GM12878 (cell line): Measurements from ENCODE around the gene SGTA. TPM values are rescaled to one million over a fixed set of nuclear protein-coding genes. Genes with fewer than 3 reads are reported as not detected.

ENCODE experiments used
- ATAC-seq: fragments of 200-7000 bp; cut with Tn5 transposase; 3 replicates; pipeline ENCODE4 v1.9.1; 2020; ENCODE audit warnings: mild to moderate bottlenecking, moderate library complexity
- BruUV-seq: library from RNA; stranded (reverse); fragments of 400-500 nt; replicated peaks from 2 replicates; lab custom pipeline; 2021; lab: Mats Ljungman, UMichigan
- CTCF ChIA-PET: fragments of 300-600 bp; sonication (Branson Sonifier 250); formaldehyde crosslinking; extraction: SDS; loops from one replicate; lab custom pipeline; 2021; ENCODE audit warnings: inconsistent platforms; lab: Yijun Ruan, JAX
- POLR2A ChIA-PET: fragments of 350-600 bp; formaldehyde crosslinking; extraction: SDS; loops from one replicate; lab custom pipeline; 2021; ENCODE audit warnings: inconsistent platforms; lab: Charles Lee
- RAD21 ChIA-PET: fragments of 300-600 bp; sonication (Branson Sonifier 250); formaldehyde crosslinking; loops from one replicate; lab custom pipeline; 2023; ENCODE audit warnings: antibody characterized with exemption; ENCODE audit not compliant: unreplicated experiment; lab: Charles Lee
- SMC1A ChIA-PET: fragments of 300-600 bp; sonication (Branson Sonifier 250); formaldehyde crosslinking; loops from one replicate; lab custom pipeline; 2023; ENCODE audit not compliant: unreplicated experiment, uncharacterized antibody; lab: Charles Lee
- DNase-seq: peaks from one replicate; pipeline ENCODE4 v3.0.0-alpha.2; 2011; ENCODE audit warnings: low read depth, low spot score
- FAIRE-seq: peaks from 3 replicates; lab custom pipeline; 2011; peaks lifted over from hg19 to GRCh38; lab: Jason Lieb, UNC
- H2AFZ ChIP-seq: 2 replicates; pipeline ENCODE4 v1.6.0; 2011; ENCODE audit warnings: low read depth, low read length, control low read depth; ENCODE audit not compliant: control insufficient read depth
- H3K27ac ChIP-seq: 2 replicates; pipeline ENCODE4 v1.5.1; 2011; ENCODE audit warnings: control low read depth; ENCODE audit not compliant: control insufficient read depth, insufficient read depth
- H3K27me3 ChIP-seq, 2 experiments: replicated peaks in 1 of 2; 2 replicates each; pipeline versions ENCODE4 v1.6.0 to v1.6.1; 2011; ENCODE audit warnings: low read length in 1 of 2; ENCODE audit not compliant: control insufficient read depth in 2 of 2, insufficient read depth in 2 of 2
- H3K36me3 ChIP-seq, 2 experiments: 2 replicates each; pipeline ENCODE4 v1.5.1; 2011; ENCODE audit warnings: low read length in 1 of 2; ENCODE audit not compliant: control insufficient read depth in 2 of 2, insufficient read depth in 2 of 2
- H3K4me1 ChIP-seq: 2 replicates; pipeline ENCODE4 v1.6.1; 2011; ENCODE audit warnings: mild to moderate bottlenecking, low read length, moderate library complexity, mixed read lengths; ENCODE audit not compliant: control insufficient read depth, insufficient read depth
- H3K4me2 ChIP-seq: 2 replicates; pipeline ENCODE4 v1.6.0; 2011; ENCODE audit warnings: control low read depth; ENCODE audit not compliant: control insufficient read depth, insufficient read depth
- H3K4me3 ChIP-seq: fragments of 200-600 bp; sonication (generic); 2 replicates; pipeline ENCODE4 v1.5.1; 2016
- H3K79me2 ChIP-seq: 2 replicates; pipeline ENCODE4 v1.6.0; 2011; ENCODE audit warnings: low read length; ENCODE audit not compliant: control insufficient read depth, insufficient read depth
- H3K9ac ChIP-seq: 2 replicates; pipeline ENCODE4 v1.8.0; 2011; ENCODE audit warnings: low read length, control low read depth, mixed read lengths; ENCODE audit not compliant: control insufficient read depth, insufficient read depth
- H3K9me3 ChIP-seq: replicated peaks from 3 replicates; pipeline ENCODE4 v1.5.1; 2011; ENCODE audit warnings: mild to moderate bottlenecking, low read length; ENCODE audit not compliant: control insufficient read depth, insufficient read depth
- H4K20me1 ChIP-seq: 2 replicates; pipeline ENCODE4 v1.6.0; 2011; ENCODE audit not compliant: control insufficient read depth, insufficient read depth
- ATF3 ChIP-seq: IDR thresholded peaks from 2 replicates; pipeline ENCODE4 v1.6.1; 2011; ENCODE audit warnings: low read depth, mild to moderate bottlenecking, low read length, moderate library complexity, borderline replicate concordance; ENCODE audit errors: extremely low read depth
- CHD1 ChIP-seq: IDR thresholded peaks from 2 replicates; pipeline ENCODE4 v1.6.1; 2012; ENCODE audit warnings: low read depth, low read length, improper control_type of control experiment
- CREM ChIP-seq: IDR thresholded peaks from 2 replicates; pipeline ENCODE4 v1.6.1; 2014; ENCODE audit warnings: antibody characterized with exemption, low read depth
- ESRRA ChIP-seq: IDR thresholded peaks from 2 replicates; pipeline ENCODE4 v1.6.1; 2012; ENCODE audit warnings: mild to moderate bottlenecking, low read length, improper control_type of control experiment
- ETV6 ChIP-seq, 2 experiments: fragments of 450-650 bp in 1 of 2; IDR thresholded peaks in 1 of 2; conservative IDR thresholded peaks in 1 of 2; 2 replicates each; pipeline ENCODE4 v1.6.1; 2014; ENCODE audit warnings: antibody characterized with exemption in 1 of 2, borderline replicate concordance in 1 of 2, low read depth in 1 of 2, mild to moderate bottlenecking in 1 of 2, moderate library complexity in 1 of 2
- IRF5 ChIP-seq: fragments of 450-650 bp; IDR thresholded peaks from 2 replicates; pipeline ENCODE4 v1.6.1; 2017; ENCODE audit warnings: borderline replicate concordance
- MYC ChIP-seq: IDR thresholded peaks from 2 replicates; pipeline ENCODE4 v1.6.1; 2011; ENCODE audit warnings: mild to moderate bottlenecking, low read length, moderate library complexity, inconsistent platforms; ENCODE audit not compliant: insufficient read depth, insufficient replicate concordance, insufficient read length, severe bottlenecking
- NR2F1 ChIP-seq: fragments of 450-650 bp; conservative IDR thresholded peaks from 2 replicates; pipeline ENCODE4 v1.6.1; 2017; ENCODE audit warnings: mild to moderate bottlenecking
- TCF12 ChIP-seq: IDR thresholded peaks from 2 replicates; pipeline ENCODE4 v1.6.1; 2011; ENCODE audit warnings: low read depth, mild to moderate bottlenecking, low read length
- ZBTB4 ChIP-seq: fragments of 450-650 bp; formaldehyde crosslinking; IDR thresholded peaks from 2 replicates; pipeline ENCODE4 v1.4.0; 2022; ENCODE audit warnings: mild to moderate bottlenecking, moderate library complexity
- WGBS: methylation state at CpG from one replicate; pipeline ENCODE4 v1.1.6; 2016; ENCODE audit warnings: low lambda C conversion rate; ENCODE audit not compliant: insufficient replicate concordance, insufficient coverage; ENCODE audit errors: missing lambda C conversion rate; 5-methylcytosine and 5-hydroxymethylcytosine counted together
- in situ Hi-C: fragments of 300-500 bp; cut with MboI; formaldehyde crosslinking; loops from 9 replicates; pipeline ENCODE4 v1.14.3; 2018; ENCODE audit warnings: mixed read lengths
- intact Hi-C: fragments of 100-400 bp; cut with micrococcal nuclease; formaldehyde crosslinking; loops from one replicate; pipeline ENCODE4 v1.14.2; 2022; ENCODE audit not compliant: unreplicated experiment
- polyA plus RNA-seq, 11 experiments: library from polyadenylated mRNA; depleted of rRNA in 4 of 11; unstranded in 6 of 11; stranded (reverse) in 5 of 11; fragments of >200 nt; fragmentation: Nextera tagmentation in 4 of 11; fragmentation: Illumina TruSeq in 1 of 11; extraction: Ambion mirVana in 4 of 11; extraction: Trizol in 1 of 11; gene quantifications; 1 replicate in 1 of 11; 2 replicates in 10 of 11; pipeline versions ENCODE4 v1.2.1 to v1.2.3, GENCODE V29; 2011 to 2016; ENCODE audit warnings: inconsistent platforms in 2 of 11, missing spikeins in 2 of 11, low read depth in 1 of 11
- total RNA-seq, 4 experiments: library from RNA; depleted of rRNA in 3 of 4; stranded (reverse); fragments of >200 nt in 3 of 4; fragmentation: Illumina TruSeq in 1 of 4; extraction: Trizol in 1 of 4; gene quantifications; 2 replicates each; pipeline versions ENCODE4 v1.2.1 to v1.2.3, GENCODE V29; 2013 to 2021

SGTA gene
- total and polyA plus RNA-seq, 10 of the 15 experiments (the other 5 are each of a cell fraction or from before 2014, with no cell fraction given), result 2.0 to 102 (median 48.2) TPM

GRCh38 chr19:2823646-2824045, 40.6 kb upstream of the SGTA start:
- no peaks in the 10 kb centered on the region for H3K27me3 ChIP-seq
- H3K4me1 ChIP-seq, result no peaks in the 10 kb centered on the region
- no peaks in the 10 kb centered on the region for H3K36me3 ChIP-seq
- CTCF ChIA-PET, result no interaction called here
- no peak overlapping the region for H3K4me2 ChIP-seq
- WGBS, result 69% methylated on average over 9 of the region's 9 CpGs
- ATAC-seq (no peak), FAIRE-seq (no peak), DNase-seq (no peak)
- peaks cover 8% of the 10 kb centered on the region; the same call in 2 of the 3 replicates for H3K9me3 ChIP-seq
- SMC1A ChIA-PET, result no interaction called here
- POLR2A ChIA-PET, result no interaction called here
- H3K27ac ChIP-seq, result no peak overlapping the region
- TF ChIP-seq ESRRA, result no peak
- no peak for TF ChIP-seq IRF5
- TF ChIP-seq TCF12, result no peak
- TF ChIP-seq CREM, result no peak
- no peak for TF ChIP-seq ATF3
- in situ Hi-C loops, result no loop called here
- H3K4me3 ChIP-seq, result no peak overlapping the region
- intact Hi-C loops, result no loop called here
- H3K79me2 ChIP-seq, result no peaks in the 10 kb centered on the region; the same call in 1 of the 2 replicates
- no peaks in the 10 kb centered on the region for H4K20me1 ChIP-seq
- no TSS peak for BruUV-seq
- no peak overlapping the region for H2AFZ ChIP-seq
- RAD21 ChIA-PET, result no interaction called here
- no peak overlapping the region for H3K9ac ChIP-seq

- no peak overlapping the region for H3K27ac ChIP-seq
- POLR2A ChIA-PET, result no interaction called here
- no peaks in the 10 kb centered on the region for H3K27me3 ChIP-seq
- CTCF ChIA-PET, result interaction anchor here (1.5 kb wide), 1 partner anchor 65 kb away, joined by 4 read pairs; no protein-coding TSS in a partner anchor
- H3K36me3 ChIP-seq, result no peaks in the 10 kb centered on the region
- H3K9me3 ChIP-seq, result peaks cover 2% of the 10 kb centered on the region; the same call in 1 of the 3 replicates
- intact Hi-C loops (no loop called here), in situ Hi-C loops (no loop called here)
- no peak overlapping the region for H2AFZ ChIP-seq
- SMC1A ChIA-PET, result interaction anchor here (1.8 kb wide), 1 partner anchor 35 kb away, joined by 4 read pairs; no protein-coding TSS in a partner anchor
- H3K79me2 ChIP-seq, result no peaks in the 10 kb centered on the region; the same call in 1 of the 2 replicates
- H3K9ac ChIP-seq, result no peak overlapping the region
- no peaks in the 10 kb centered on the region for H3K4me1 ChIP-seq
- 70% methylated on average over 5 of the region's 5 CpGs for WGBS
- FAIRE-seq (no peak), ATAC-seq (no peak), DNase-seq (no peak)
- no peak overlapping the region for H3K4me2 ChIP-seq
- H3K4me3 ChIP-seq, result no peak overlapping the region
- RAD21 ChIA-PET, result no interaction called here
- no TSS peak for BruUV-seq
- H4K20me1 ChIP-seq, result no peaks in the 10 kb centered on the region
- TF ChIP-seq CHD1 (no peak), NR2F1 (no peak), ETV6 (conservative IDR thresholded peaks at IDR 0.05 in 1 of 2, IDR thresholded peaks at IDR 0.05 in 1 of 2; ENCODE audit: borderline replicate concordance in 1 of 2, low read depth in 1 of 2) (no peak), MYC (no peak), IRF5 (no peak), ZBTB4 (CRISPR knock-in tag) (no peak)
Observed at GRCh38 chr19:2822846-2823245, 39.8 kb upstream of the SGTA start.
